GM19455 (cell line): ENCODE data around the gene ZNF407.

Source experiments
- ATAC-seq: cut with Tn5 transposase; IDR thresholded peaks from one replicate; pipeline ENCODE4 v1.9.1; 2021; ENCODE audit not compliant: unreplicated experiment

Gene ZNF407

GRCh38 chr18:74669136-74669798 is 71.6 kb downstream of the ZNF407 start:
- ATAC-seq, result no peak

- ATAC-seq, result no peak
These were observed 74.7 kb downstream of the ZNF407 start for GRCh38 chr18:74672371-74672770.

GRCh38 chr18:74674487-74674886 is 76.8 kb downstream of the ZNF407 start:
- ATAC-seq, result no peak

- ATAC-seq, result no peak
These were observed 81.5 kb downstream of the ZNF407 start for GRCh38 chr18:74679006-74679678.

GRCh38 chr18:74679679-74680076 is 82.0 kb downstream of the ZNF407 start:
- no peak for ATAC-seq

GRCh38 chr18:74682141-74682990 is 84.7 kb downstream of the ZNF407 start:
- no peak for ATAC-seq

- ATAC-seq, result no peak
These were observed 85.3 kb downstream of the ZNF407 start for GRCh38 chr18:74682991-74683297.

GRCh38 chr18:74683573-74683972 is 85.9 kb downstream of the ZNF407 start:
- no peak for ATAC-seq

- ATAC-seq, result no peak
These were observed 91.6 kb downstream of the ZNF407 start for GRCh38 chr18:74689251-74689650.

GRCh38 chr18:74692367-74693013 is 94.8 kb downstream of the ZNF407 start:
- no peak for ATAC-seq

GRCh38 chr18:74694436-74694835 is 96.8 kb downstream of the ZNF407 start:
- no peak for ATAC-seq

GRCh38 chr18:74695170-74695569 is 97.5 kb downstream of the ZNF407 start:
- ATAC-seq, result no peak

GRCh38 chr18:74698881-74699280 is 101.2 kb downstream of the ZNF407 start:
- ATAC-seq, result no peak

- ATAC-seq, result no peak
These were observed 101.8 kb downstream of the ZNF407 start for GRCh38 chr18:74699455-74699854.

GRCh38 chr18:74702950-74703349 is 105.3 kb downstream of the ZNF407 start:
- ATAC-seq, result no peak

- ATAC-seq, result no peak
These were observed 110.5 kb downstream of the ZNF407 start for GRCh38 chr18:74708169-74708568.

- ATAC-seq, result no peak
These were observed 111.8 kb downstream of the ZNF407 start for GRCh38 chr18:74709452-74709851.

GRCh38 chr18:74714120-74714519 is 116.5 kb downstream of the ZNF407 start:
- no peak for ATAC-seq

GRCh38 chr18:74714791-74715190 is 117.1 kb downstream of the ZNF407 start:
- no peak for ATAC-seq

- no peak for ATAC-seq
These were observed 117.6 kb downstream of the ZNF407 start for GRCh38 chr18:74715306-74715705.

- no peak for ATAC-seq
These were observed 118.4 kb downstream of the ZNF407 start for GRCh38 chr18:74715865-74716712.
